GM21737 (cell line): ENCODE results near the gene TMEM200B.
"Not testable (repeated sequence)": the region's sequence is repeated elsewhere in the genome, so short reads cannot be mapped to it uniquely, and the experiment has no call there.

Source experiments
- ATAC-seq: cut with Tn5 transposase; IDR thresholded peaks from one replicate; pipeline ENCODE4 v1.9.1; 2021; ENCODE audit warnings: mild to moderate bottlenecking, moderate library complexity; ENCODE audit not compliant: unreplicated experiment

The TMEM200B gene

DNA sequence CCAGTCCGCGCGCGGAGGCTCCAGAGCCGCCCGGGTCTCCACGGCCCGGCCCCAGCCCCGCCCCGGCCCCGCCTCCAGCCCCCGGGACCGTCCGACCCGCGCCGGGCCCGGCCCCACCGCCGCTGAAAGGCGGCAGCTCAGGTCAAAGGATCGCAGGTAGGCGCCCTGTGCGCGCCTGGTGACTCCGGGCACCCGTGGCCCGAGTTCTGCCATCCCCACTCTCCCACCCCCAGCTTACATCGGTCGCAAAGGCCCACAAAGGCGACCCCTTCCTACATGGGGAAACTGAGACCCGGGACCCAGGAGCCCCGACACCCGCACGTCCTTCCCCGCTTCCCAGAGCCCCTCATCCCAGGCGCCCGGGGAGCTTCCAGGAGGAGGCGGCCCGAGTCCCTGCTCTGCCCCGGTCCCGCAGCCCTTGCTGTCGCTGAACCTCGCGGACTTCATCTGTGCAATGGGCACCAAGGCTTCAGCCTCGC, at the start of gene TMEM200B:
TSS of gene TMEM200B (minus strand) at position 17 of the 479 bp plus-strand sequence. CDS start 2,075 bp downstream, outside the sequence.
- no peak for ATAC-seq

DNA sequence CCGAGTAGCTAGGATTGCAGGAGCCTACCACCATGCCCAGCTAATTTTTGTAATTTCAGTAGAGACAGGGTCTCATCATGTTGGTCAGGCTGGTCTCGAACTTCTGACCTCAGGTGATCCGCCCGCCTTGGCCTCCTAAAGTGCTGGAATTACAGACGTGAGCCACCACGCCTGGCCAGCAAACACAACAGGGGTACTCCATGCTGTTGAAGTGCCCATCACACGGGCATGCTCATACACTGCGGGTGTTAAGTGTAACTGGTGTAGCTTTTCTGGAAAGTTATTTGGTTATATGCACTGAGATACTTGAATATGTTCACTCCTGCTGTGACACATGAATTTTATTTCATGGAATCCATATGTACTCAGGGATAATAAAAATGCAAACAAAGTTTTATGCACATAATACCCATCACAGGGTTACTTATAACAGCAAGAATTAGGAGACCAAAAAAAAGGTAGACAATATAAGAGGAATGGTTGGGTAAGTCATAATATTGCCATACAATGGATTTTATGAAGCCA, 48.8 kb upstream of the TMEM200B start:
- no peak for ATAC-seq

DNA sequence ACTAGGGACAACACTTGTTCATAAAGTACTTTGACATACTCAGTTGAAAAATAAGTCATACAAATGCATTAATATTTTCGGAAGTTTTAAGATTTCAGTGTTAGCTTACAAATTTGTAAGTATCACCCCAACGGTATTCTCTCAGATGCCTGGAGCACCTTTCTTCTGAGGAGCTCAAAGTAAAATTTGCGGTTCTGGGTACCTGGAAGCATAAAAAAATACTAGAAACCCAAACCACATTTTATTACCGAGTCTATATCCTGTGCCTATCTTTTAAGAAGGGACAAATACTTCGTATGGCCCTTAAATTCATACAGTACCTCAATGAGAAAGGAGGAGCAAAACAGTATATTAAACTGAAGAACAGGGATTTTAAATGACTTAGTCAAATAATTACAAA, 47.8 kb upstream of the TMEM200B start:
- no peak for ATAC-seq

DNA sequence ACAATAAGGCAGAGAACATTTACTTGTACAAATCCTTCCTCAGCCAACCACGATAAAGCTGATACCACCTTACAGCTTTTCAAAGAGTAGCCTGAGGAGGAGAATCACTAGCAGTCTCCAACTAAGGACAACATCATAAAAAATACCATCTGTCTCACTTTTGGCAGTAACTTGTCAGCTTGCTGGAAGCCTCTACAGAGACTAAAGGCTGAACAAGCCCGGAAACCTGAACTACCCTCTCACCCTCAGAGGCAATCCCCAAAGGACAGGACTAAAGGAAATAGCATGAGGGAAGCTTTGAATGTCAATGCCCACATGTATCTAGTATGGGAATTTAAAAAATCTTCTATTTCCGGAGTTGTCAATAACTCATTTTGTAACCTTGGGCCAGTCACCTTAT, 47.4 kb upstream of the TMEM200B start:
- no peak for ATAC-seq

DNA sequence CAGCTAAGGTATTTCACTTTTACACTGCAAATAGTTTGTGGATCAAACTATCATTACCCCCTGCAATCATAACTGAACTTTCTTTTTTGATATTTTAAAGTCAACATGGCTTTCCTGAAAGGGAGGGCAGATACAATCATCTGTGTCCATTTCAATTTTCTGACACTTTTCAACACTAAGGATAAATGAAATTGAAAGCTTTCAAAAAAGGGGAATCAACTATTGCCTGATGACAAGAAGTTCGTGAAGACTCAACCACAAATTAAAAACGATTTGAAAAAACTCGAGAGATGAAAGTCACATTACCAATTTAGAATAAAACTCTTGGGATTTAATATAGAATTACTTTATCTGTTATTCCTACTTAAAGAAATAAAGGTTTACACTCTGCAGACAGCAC, 46.3 kb upstream of the TMEM200B start:
- ATAC-seq, result no peak

DNA sequence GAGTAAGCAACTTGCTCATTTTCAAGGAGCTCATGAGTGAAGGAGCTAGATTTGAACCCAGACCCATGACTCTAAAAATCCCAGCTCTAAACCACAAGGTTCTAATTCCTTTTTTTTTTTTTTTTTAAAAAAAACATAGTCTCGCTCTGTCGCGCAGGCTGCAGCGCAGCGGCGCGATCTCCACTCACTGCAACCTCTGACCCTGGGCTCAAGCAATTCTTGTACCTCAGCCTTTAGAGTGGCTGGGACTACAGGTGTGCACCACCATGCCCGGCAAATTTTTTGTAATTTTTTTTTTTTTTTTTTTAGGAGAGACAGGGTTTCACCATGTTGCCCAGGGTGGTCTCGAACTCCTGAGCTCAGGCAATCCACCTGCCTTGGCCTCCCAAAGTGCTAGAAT, 44.2 kb upstream of the TMEM200B start:
- ATAC-seq, result no peak

DNA sequence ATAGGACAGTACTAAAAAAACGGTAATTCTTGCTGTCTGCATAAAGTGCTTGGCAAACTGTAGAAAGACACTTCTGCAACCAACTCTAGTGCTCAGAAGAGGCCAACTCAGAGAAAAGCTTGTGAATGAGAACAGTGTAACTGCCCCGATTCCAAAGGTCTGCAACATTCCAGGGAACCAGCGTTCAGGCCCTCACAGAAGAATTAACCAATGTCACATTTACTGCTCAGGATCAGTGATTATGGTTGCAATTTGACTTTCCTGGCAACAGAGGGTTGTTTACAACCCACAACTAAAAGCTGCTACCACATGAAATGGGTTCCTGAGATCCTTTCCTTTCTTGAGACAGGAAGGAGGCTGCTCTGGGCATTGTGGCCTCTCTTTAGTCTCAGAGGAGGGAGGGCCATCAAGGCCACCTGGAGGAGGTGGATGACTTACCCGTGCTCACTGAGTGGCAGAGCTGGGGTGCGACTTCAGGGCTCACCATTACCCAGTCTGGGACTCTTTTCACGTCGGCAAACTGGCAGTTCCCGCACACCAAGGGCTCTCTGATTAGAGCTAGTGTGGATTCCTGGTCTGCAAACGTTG, 42.7 kb upstream of the TMEM200B start:
- no peak for ATAC-seq

DNA sequence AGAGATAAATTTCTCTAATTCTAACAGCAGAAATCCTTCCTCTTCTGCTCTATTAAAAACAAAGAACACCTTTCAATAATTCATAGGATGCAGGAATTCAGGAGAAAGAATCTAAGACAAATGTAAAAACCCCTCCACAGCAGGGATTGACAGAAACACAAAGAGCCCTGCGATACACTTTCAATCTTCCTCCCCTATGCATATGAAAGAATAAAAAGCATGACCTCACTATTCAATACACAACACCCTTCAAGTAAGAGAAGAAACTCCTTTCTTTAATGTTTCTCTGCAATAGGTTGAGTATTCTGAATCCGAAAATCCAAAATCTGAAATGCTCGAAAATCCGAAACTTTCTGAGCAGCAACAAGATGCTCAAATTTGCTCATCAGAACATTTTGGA, 40.9 kb upstream of the TMEM200B start:
- no peak for ATAC-seq

DNA sequence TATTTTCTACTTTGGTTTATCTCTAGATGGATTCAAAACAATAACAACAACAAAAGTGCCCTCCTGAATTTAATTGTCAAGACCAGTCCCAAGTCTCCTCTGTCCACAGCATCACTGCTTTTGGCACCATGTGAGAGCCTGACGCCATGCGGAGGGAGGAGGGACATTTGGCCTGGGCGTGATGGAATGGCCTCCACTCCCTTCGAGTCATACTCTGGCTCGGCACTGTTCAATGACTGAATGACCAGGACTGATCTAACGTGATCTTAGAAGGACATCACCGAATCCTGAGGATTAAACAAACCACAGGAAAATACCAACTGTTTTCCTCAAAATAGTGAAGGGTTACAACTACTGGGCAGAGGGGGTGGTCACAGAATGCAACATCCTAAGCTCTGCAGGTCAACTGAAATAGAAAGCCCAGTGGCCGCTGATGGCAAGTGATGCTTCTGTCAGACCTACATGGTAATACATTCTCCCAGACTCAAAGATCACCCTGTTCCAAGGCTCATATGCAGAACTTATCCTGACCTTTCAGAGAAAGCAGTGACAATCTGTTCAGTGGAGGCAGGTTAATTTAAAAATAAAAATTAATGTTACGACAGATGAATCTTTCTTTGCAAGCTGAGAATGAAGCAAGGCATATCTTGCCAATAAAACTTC, 38.9 kb upstream of the TMEM200B start:
- ATAC-seq, result no peak

DNA sequence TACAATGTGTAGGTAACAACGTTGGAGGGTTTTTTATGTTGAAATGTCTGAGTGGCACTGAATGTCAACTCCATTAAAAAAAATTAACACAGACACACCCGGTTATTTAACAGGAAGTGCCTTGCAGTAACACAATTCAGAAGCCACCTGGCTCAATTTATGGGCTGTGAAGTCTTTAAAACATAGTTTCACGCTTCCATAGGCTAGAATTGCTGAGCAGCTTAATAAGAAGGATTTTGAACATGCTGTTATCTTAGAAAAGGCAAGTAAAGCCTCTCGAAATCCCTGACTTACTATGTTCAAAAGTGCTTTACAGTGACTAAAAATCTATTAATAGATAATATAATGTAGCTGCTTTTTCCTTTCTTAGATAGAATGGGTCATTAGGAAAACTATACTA, 38.3 kb upstream of the TMEM200B start:
- ATAC-seq, result no peak

DNA sequence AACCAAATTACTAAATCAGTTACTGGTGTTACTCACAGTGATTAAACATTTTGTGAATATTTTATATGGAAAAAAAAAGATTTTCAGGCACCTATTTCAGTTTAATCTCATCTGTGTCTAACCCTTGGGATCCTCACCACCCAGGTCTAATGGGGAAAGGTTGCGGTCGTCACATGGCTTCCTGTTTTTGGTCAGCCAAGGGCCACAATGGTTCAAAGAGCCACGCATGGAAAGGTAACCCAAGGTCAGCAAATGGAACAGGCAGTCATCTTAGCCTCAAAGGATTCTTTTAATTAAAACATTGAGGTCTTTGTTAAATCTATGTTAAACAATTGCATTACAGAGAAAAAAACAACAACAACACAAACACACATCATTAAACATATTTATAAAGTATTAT, 36.1 kb upstream of the TMEM200B start:
- no peak for ATAC-seq

DNA sequence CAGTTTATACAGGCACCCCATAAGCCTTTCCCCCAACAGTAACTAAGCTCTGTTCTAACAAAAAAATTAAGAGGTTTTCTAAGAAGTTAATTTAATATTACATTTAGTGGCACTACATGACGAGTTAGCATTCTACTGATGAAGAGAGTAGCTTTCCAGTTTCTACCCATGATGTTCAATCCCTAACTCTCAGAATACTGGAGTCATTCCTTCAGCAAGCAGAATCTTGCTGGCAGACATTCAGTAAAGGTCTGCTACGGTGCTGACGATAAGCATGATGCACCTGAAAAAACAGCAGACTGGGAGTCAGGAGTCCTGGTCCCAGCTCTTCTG, 33.5 kb upstream of the TMEM200B start:
- ATAC-seq, result no peak

DNA sequence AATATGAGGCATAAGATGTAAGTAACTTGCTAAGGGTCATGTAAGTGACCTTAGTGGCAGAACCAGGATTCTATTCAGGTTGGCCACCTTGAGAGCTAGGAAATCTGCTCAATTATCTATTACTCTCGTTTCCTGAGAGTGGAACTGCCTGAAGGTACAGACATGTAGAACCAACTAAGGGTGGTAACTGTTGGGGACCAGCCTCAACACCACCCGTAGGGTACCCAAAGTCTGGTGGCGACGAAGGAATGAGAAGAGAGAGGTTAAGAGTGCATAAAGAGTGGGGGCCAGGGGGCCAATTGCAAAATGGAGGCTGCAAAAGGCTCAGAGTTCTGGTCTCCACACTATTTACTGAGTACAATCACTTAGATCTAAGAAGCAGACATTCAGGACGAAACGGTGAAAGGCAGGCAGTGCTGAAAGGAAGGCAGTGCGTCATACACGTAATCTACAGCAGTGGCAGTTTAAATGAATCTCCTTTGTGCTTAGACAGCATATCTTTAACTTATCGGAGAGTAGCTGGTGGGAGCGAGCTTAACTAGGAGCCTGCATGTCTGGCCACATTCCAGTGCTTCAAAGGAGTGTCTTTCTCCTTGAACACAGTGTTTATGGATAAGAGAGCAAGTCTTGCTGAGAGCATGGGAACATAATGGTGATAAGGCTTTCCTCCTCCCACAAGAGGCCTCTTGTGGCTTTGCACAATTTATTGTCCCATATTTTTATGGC, 33.0 kb upstream of the TMEM200B start:
- no peak for ATAC-seq

DNA sequence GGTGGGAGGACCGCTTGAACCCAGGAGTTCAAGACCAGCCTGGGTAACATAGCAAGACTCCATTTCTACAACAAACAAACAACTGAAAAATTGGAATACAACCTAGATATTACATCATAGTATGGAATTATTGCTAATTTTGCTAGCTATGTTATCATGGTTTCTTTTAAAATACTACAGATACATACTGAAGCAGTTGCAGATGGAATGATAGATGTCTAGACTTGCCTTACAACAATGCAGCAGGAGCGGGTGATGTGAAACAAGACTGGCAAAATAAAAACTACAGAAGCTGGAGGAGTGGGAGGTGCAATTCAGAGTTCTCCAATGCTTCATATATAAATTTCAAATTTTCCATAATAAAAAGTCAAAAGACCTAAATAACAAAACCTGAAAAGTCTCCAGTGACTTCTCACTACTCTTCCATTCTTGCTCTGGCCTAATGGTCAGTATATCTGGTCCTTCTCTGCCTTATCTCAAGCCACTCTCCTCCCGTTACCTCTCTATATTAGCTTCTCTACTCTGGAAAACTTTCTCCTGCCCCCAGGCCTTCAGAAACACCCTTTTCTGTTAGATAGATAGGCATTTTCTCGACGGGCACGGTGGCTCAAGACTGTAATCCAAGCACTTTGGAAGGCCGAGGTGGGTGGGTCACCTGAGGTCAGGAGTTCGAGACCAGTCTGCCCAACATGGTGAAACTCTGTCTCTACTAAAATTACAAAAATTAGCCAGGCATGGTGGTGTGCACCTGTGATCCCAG, 28.5 kb upstream of the TMEM200B start:
- ATAC-seq, result no peak

DNA sequence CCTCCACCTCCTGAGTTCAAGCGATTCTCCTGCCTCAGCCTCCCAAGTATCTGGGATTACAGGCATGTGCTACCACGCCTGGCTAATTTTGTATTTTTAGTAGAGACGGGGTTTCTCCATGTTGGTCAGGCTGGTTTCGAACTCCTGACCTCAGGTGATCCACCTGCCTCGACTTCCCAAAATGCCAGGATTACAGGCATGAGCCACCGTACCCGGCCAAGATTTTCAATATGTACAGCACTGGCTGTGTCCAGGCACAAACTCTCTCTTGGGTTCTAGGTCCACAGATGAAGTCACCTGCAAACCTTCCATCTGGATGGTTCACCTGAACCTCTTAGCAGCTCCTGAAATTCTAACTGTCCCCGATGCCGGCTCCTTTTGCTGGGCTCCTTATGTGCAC, 26.6 kb upstream of the TMEM200B start:
- not testable (repeated sequence) for ATAC-seq

DNA sequence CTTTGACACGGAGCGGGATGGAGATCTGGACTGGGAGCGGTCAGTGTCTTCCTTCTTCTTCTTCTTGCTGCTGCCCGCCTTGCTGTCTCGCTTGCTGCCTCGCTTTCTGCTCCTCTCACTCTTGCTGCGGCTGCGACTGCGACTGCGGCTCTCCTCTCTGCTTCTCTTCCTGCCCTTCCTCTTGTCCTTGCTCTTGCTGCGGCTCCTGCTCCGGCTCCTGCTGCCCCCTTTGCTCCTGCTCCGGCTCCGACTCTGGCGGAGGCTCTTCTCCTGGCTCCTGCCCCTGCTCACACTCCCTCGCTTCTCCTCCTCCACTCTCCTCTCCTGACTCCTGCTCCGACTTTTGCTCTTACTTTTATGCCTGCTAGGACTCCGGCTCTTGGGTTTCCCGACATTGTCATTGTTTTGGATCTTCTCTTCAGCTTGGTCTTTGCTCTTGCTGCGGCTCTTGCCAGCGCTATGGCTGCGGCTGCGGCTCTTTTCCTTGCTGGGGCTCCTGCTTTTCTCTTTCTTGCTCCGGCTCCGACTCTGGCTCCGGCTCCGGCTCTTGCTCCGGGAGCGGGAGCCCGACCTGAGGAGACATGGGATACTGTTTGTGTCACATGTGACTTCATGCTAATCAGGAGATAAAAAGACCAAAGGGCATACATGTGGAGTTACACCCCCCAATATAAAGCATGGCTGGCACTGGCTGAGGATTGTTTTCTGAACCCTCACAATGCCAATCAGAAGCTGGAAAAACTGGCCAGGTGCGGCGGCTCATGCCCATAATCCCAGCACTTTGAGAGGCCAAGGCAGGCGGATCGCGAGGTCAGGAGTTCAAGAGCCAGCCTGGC, 25.2 kb upstream of the TMEM200B start:
- ATAC-seq, result no peak

DNA sequence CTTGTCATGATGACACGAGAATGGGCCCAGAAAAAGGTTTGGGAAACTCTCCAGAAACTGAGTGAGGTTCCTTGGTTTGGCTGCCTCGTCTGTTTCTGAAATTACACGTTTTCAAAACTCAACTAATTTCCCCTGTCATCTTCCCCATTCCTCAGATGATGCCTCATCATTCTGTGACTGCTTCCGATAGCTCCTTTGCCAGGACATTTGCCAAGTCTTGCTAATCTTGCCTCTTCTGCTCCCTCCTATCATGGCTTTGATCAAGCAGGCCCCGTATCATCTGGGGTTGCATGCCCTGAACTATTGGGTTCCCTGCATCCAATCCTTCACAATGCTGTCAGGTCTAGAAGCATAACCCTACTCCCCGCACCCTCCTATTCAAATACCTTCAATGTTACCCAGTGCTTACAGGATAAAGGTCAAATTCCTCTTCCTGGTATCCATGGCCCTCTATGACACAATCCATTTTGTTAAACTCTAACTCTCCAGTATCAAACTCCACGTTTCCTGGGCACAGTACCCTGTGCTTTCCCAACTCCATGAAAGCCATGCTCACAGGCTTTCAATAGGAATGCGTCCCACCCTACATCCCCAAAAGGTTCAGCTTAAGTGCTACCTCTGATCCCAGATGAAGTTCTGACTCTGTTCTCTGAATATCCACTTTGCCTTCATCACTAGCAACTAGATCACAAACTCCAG, 22.2 kb upstream of the TMEM200B start:
- ATAC-seq, result no peak

DNA sequence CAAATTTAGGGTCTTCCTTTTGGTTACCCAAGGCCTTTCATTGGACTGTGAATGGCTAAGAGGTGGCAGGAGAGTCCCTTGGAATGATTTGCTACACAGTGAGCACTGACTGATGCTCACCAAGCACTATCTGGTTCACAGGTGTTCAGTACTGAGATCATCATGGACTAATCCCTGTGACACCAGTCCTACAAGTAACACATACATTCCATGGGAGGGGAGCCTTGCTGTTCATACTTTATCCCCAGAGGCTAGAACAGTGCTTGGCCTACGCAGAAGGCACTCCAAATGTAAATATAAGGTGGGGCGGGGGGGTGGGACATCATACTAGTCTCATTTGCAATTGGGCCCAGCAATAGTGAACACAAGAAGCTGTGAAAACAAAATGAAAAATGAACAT, 20.5 kb upstream of the TMEM200B start:
- ATAC-seq, result no peak

DNA sequence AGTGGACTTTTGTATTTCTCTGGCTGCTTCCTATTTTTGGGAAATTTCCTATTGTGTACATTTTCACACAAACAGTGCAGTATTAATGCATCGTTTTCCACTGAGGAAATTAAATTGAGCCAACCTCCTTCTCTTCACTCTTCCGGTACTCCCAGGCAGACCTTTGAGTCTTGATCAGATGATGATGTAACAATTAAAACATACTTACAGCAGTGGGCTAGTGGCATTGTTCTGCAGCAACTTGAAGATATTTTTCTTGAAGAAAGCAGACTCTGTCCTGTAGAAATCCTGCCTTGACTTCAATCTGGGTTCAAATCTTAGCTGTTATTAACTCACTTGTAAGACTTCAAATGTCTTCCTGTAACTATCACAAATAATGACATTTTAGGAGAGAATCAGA, 19.0 kb upstream of the TMEM200B start:
- no peak for ATAC-seq

DNA sequence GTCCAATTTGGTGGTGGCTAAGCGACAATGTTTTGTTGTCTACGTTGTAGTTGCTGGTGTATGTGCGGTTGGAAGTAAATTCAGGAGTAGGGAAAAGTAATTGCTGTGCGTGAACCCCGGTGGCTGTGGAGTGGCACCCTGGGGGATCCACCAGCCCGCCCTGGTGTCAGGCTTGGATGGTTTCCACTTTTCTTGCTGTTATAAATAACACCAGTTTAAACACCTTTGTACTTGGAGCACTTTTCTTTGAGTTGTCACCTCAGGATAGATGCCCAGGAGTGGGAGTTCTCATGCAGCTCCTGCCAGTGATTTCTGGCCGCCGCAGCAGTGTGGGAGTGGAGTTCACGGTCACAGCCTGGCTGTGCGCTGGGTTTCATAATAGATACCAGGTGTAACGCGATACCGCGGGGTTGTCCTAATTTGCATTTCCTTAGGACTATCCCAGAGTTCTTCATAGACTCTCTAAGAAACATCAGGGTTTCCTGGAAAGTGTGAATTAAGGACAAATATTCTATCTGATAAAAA, 12.8 kb upstream of the TMEM200B start:
- no peak for ATAC-seq
